ENCODE data around the gene CD163.
"Not testable (repeated sequence)": the region's sequence is repeated elsewhere in the genome, so short reads cannot be mapped to it uniquely, and the experiment has no call there.

Gene CD163

DNA sequence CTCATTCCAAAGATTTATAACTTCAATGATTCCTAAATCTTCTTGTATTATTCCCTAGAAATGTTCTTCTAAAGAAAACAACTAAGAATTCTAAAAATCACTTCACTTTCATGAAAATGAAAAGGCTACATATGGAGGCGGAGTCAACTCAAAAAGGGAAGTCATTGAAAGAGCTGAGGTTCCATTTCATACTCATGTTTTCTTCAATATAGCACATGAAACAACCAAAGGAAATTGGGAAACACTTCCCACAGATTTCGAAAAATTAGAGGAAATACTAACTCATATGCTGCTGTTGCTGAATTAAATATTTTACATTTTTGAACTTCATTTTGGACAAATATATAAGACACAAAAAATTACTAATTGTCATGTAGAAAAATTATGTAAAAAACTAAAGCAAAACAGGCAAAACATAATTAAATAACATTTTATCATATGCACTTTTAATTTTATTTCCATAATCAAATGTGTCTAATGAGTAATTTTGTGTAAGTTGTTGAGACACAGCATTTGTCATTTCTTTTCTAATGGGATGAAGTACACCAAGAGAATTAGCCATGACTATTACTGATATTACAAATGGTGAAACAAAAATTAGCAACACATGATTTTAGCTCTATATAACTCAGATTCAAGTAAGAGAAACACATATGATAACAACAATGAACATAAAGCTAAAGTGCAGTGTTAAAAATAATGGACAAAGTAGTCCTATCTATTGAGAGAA, at the start of gene CD163:
Gene CD163, minus strand, starts transcription at position 92 of the 730 bp plus-strand sequence. Its CDS starts 87 bp downstream, at position 5.
- no peak for DNase-seq

DNA sequence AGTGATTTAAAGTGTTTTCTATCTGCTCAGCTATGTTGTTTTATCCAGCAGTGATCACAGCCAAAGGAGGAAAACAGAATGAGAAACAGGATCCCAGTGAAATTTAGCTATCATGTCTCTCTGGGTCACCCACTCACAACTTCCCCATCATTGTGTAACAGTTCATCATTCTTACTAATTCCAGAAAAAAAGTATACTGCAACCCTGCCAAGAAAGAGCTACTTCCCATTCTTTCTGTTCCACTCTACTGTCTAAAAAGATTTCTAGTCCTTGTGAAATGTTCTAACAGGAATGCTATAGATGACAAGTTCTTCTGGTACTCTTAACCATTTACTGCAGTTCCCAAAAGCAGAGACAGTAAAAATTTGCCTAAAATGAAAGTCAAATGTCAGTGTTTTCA, 39.2 kb upstream of the CD163 start:
- DNase-seq, result no peak

DNA sequence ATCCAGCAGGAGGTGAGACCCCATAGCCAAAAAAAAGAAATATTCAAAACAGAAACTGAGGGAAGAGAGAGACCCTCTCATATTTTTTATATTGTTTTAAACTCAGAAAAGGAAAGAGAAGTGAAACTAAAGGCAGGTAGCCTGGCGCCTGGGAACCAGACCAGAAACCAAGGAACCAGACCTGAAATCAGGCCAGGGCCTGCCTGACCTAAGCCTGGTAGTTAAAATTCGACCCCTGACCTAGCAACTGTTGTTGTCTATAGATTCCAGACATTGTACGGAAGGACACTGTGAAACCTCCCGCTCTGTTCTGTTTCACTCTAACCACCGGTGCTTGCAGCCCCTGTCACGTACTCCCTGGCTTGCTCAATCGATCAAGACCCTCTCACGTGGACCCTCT, 38.5 kb upstream of the CD163 start:
- DNase-seq, result no peak

DNA sequence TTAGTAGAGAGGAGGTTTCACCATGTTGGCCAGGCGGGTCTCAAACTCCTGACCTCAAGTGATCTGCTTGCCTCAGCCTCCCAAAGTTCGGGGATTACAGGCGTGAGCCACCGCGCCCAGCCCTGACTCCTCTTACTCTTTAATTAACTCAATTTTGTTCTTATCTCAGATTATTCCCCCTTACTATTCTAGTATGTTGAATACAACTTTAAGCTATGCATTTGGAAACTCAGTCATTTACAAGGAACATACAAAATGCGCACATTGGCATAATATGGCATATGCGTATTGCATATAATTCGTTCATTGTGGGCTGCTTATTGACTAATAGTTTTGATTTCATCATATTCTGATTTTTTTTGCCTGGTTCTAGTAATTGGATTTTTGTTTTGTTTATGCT, 10.8 kb upstream of the CD163 start:
- DNase-seq, result no peak

DNA sequence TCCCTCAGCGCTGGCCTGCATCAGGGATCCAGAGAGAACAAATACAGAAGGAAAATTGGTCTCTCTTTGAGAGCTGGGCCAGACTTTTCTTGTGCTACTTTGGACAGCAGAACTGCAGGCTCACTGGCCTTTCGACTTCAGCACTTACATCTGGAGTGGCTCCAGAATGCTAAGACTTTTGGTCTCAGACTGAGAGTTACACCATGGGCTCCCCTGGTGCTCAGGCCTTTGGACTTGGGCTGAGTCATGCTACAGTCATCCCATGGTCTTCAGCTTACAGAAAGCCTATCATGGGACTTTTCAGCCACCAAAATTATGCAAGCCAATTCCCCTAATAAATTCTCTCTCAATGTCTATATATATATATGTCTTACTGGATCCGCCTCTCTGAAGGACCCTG, 9.0 kb upstream of the CD163 start:
- DNase-seq, result no peak

DNA sequence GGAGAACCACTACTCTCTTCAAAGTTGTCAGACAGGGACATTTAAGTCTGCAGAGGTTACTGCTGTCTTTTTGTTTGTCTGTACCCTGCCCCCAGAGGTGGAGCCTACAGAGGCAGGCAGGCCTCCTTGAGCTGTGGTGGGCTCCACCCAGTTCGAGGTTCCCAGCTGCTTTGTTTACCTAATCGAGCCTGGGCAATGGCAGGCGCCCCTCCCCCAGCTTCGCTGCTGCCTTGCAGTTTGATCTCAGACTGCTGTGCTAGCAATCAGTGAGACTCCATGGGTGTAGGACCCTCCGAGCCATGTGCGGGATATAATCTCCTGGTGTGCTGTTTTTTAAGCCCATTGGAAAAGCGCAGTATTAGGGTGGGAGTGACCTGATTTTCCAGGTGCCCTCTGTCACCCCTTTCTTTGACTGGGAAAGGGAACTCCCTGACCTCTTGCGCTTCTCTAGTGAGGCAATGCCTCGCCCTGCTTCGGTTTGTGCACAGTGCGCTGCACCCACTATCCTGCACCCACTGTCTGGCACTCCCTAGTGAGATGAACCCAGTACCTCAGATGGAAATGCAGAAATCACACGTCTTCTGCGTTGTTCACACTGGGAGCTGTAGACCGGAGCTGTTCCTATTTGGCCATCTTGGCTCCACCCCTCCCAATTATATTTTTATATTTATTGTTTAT, 6.4 kb upstream of the CD163 start:
- DNase-seq, result not testable (repeated sequence)

DNA sequence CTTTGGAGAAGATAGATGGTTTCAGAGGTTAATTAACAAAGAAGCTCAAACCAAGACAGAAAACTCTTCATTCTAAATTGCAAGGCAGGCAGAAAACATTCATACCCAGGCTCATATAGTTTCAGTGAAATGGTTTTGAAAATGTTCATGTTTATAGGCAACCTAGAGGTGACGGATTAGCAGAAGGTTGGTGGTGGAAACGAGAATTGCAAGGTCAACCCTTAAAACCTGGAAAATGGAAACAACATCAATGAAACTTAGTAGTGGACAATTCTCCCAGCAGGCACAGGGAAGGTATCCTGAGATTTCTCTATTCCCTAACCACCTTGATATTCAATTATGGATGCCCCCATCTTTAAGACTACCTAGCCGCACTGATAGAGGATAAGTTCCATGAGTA, 965 bp downstream of the CD163 start:
- DNase-seq, result no peak

DNA sequence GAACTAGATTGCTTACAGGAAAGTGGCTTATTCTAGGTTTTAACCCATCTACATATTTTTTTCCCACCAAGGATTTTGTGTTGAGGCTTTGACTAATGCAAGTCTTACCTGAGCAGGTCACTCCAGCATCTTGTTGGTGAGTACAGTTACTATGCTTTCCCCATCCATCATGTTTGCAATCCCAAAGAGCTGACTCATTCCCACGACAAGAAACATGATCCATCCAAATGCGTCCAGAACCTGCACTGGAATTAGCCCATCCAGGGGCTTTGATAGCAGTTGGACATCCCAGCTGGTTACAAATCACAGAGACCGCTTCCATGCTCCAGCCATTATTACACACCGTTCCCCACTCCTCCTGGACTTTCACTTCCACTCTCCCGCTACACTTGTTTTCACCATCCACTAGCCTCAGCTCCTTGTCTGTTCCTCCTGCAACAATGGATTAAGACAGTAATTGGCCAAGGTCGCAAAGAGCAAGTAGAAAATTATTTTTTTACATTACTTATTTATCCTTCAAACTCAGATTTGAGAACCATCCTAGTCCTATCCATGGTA, 2.5 kb downstream of the CD163 start:
- DNase-seq, result no peak

DNA sequence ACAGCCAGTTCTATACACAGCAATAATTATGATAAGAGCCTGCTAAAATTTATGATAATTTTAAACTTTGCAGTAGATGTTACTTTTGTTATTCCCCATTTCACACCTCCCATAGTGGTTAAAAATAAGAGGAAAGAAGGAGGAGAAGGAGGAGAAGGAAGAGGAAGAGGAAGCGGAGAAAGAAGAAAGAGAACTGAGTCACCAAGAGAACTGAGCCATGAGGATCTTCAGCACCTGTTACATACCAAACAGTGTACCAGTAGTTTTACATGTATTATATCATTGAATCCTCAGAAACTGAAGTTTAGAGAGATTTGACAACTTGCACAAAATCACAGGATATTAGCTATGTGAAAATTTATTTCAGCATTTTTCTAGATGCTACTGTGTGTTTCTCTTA, 3.9 kb downstream of the CD163 start:
- no peak for DNase-seq

DNA sequence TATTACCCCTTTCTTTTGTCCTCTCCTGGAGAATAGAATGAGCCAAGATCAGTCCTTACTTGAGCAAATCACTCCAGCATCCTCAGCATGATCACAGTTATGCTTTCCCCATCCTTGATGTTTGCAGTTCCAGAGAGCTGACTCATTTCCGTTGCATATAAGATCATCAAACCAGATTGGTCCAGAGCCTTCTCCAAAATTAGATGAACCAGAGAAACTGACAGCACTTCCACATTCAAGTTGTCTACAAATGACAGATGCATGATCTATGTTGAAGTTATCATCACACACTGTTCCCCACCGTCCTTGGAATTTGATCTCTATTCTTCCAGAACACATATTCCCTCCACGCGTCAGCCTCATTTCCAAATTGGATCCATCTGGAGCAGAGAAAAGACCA, 4.8 kb downstream of the CD163 start:
- DNase-seq, result no peak

DNA sequence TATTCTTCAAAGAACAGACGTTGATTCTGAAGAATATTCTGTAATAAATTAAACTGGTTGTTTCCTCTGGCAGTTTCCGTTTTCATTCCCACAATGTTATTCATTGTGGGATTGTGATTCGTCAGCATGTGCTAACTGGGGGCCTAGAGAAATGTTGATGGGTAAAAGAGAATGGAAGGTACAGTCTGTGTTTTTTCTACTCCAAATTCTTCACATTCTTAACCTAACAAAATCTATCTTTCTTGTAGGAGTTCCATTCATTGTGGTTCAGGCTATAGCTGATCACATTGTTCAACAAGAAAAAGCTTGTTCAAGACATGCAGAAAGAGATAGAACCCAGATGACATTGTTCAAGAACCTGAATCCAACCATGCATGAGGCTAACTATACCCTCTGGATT, 5.9 kb downstream of the CD163 start:
- DNase-seq, result no peak

DNA sequence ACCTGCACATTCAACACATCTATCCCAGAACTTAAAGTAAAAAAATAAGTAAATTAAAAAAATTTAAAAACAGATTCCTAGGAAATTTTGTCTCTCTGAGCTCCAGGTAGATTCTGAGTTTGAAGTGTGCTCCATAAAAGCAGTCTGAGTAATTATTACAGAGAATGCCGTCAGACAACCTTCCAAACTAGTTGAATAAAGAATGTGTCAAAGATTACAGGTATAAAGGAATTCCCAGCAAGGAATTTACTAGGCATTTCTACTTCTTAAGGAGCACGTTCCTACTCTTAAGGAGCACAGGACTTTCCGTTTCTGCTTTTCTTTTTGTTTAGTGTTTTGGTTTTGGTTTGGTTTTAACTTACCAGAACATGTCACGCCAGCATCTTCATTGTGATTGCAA, 7.1 kb downstream of the CD163 start:
- DNase-seq, result no peak

DNA sequence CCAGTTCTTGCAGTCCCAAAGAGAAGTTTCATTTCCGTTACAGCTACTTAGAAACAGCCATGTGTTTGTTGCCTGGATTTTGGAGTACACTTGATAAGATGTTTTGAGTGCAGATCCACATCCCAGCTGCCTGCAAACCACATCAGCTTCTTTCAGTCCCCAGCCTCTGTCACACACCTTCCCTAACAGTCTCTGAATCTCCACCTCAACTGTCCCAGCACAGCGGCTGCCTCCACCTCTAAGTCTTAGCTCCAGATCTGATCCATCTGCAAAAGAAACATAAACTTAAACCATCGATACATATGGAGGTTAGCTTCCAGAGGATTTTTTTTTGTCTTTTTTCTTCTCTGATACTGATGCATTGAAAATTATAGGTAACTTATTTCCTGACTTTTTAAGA, 8.4 kb downstream of the CD163 start:
- DNase-seq, result no peak

DNA sequence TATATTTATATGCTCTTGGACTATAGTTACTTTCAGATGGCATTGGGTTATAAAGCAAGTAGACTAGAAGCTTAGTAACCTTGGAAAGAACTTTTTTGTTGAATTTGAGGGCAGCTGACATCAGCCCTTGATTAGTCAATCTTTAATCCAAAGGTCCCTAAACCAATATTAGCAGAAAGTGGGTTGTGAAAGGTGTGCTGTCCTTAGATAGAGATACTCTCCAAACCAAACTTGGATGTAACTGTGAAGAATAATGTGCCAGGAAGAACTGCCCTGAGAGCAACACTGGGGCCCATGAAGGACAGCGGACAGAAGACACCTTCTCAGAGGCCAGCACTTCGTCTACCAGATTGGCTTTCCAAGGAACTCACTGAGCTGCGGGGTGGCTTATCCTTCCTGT, 10.6 kb downstream of the CD163 start:
- DNase-seq, result no peak

DNA sequence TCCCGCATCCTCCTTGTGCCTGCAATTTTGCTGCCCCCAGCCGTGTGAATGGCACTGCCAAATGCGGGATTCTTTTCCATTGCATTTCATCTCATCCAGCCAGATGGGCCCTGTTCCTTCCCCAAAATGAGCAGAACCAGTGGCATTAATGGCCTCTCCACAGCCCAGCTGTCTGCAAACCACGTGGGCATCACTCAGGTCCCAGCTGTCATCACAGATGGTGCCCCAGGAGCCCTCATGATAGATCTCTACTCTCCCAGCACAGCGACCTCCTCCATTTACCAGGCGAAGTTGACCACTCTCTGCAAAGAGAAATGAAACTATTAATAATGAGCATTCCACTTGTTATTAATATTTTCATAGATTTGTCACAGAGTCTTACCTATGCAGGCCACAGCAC, 17.1 kb downstream of the CD163 start:
- no peak for DNase-seq

DNA sequence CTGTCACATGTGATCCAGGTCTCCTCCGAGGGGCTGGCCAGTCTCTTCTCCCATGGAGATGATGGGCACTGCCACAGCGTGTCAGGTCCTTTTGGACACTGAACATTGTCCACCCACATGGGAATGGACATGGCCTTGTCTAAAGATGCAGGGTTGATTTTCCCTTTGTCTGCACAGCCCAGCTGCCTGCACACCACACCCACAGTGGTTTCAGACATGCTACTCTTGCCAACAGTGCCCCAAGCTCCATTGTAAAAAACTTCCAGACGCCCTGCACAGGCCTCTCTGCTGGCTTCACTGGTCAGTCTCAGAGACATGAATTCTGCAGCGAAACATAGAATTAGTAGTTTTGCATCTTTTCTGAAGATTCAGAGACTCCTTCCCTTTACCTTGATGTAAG, 18.5 kb downstream of the CD163 start:
- DNase-seq, result no peak

DNA sequence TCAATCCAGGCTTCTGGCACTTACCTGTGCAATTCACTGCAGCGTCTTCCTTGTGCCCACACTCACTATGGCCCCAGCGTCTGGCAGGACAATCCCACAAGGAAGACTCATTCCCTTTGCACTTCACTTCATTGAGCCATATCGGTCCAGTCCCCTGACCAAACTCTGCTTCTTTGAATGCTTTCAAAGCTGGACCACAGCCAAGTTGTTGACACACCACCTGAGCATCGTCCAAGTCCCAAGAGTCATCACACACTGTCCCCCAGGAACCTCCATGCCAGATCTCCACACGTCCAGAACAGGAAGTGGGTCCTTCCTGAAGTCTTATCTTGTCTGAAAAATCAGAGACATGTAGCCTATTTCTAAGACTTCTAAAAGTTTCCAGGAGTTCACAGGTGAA, 20.2 kb downstream of the CD163 start:
- no peak for DNase-seq

DNA sequence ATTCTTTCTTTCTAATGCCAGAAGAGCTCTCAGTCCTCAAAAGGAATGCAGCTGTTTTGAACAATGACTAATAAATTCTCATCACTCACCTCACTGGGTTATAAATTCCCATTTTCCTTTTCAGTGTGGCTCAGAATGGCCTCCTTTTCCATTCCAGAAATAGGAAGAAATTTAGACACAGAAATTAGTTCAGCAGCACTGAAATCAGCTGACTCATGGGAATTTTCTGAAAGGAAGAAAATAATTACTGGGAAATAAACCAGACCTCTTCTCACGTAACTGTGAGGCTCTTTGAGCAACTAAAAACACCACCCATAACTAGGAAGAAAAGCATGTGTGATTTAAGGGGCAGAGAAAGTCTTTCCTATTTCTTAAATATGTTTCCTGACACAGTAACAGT, 23.8 kb downstream of the CD163 start:
- no peak for DNase-seq

DNA sequence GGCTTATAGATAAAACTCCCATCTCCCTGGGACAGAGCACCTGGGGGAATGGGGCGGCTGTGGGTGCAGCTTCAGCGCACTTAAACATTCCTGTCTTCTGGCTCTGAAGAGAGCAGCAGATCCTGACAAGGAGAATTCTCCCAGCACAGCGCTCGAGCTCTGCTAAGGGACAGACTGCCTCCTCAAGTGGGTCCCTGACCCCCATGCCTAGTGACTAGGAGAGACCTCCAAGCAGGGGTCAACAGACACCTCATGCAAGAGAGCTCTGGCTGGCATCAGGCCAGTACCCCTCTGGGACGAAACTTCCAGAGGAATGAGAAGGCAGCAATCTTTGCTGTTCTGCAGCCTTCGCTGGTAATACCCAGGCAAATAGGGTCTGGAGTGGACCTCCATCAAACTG, 31.5 kb downstream of the CD163 start:
- no peak for DNase-seq

DNA sequence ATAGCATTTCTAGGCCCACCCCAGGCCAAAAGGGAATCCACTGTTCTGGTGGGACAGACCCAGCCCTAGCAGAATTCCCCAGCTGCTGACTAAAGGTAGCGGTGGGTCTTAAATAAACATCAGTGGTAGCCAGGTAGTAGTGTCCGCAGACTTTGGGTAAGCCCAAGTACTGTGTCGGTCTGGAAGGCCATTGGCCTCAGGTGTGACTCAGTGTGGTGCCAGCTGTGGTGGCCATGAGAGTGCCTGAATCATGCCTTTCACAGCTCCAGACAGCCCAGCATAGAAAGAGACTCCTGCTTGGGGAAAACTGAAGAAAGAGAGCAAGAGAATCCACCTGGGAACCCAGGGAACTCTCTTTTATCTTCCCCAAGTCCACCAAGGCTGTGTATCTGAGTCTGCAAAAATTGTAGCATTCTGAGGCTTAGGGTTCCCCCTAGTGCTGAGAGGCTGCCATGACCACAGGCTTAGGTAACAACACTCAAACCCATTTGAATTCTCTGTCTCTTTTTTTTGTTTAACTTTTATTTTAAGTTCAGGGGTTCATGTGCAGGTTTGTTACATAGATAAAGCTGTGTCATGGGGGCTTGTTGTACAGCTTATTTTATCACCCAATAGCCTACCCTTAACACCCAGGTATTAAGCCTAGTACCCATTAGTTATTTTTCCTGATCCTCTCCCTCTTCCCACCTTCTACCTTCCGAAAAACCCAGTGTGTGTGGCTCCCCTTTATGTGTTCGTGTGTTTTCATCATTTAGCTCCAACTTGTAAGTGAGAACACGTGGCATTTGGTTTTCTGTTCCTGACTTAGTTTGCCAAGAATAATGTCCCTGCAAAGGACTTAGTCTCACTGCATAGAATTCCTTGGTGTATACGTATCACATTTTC, 43.0 kb downstream of the CD163 start:
- no peak for DNase-seq

DNA sequence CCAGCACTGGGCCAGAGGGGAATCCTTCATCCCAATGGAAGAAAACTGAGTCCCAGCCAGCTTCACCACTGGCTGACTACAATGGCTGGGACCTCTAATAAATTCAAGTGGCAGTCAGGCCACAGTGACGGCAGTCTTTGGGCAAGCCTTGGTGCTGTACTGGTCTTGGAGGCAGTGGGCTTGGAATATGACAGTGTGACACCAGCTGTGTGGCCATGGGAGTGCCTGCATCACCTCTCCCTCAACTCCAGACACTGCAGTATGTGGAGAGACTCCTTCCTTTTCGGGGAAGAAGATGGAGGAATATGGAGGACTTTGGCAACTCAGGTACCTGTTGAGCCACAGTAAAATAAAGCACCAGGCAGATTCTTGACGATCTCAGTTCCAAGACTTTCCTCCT, 43.6 kb downstream of the CD163 start:
- no peak for DNase-seq

DNA sequence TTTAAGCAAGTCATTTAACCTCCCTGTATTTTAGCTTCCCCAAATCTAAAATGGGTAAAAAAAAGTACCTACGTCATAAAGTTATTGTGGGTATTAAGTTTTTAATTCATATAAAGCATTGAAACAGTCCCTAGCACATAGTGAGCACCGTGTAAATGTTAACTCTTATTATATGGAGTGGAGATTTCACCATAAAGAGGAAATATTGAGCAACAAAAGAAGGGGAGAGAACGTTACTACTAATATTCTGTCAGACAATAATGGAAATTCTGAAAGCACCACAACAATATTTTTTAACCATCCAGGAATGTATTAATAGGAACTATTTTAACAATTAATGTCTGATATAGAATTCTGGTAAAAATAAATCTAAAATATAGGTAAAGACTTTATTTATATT, 51.8 kb downstream of the CD163 start:
- DNase-seq, result no peak

DNA sequence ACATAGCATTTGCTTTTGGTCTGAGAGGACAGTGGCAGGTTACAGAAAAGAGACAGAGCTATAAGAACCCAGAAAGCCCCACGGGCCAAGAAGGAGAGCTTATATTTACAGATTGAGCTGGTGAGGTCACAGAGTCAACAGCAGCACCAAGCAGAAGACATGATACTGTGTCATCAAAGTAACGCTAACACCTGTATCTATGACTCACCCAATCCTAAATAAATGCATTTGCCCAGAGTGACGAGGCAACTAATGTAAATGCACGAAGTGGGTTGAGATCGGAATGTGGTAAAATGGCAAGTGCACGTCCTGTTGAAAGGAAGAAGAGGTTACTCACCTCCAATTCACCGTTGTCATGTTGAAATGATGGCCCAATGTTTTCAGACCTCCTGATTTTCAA, 52.9 kb downstream of the CD163 start:
- DNase-seq, result no peak

DNA sequence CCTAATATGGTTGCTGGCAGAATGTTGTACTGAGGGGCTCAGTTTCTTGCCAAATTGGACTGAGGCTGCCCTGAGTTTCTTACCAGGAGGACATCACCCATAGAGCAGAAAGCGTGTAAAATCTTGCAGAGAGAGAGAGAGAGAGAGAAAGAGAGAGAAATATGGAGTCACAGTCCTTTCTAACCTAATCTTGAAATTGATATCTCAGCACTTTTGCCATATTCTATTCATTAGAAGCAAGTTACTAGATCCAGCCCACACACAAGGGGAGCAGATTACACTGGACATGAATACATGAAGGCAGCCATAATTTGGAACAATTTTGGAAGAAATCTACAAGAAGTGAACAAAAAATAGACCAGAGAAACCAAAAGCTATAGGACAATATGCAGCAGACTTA, 55.5 kb downstream of the CD163 start:
- DNase-seq, result no peak

Measured in NCI-H446 treated with DMSO at 0.1 percent for 48 hours (cell line).